Breast epithelium (tissue), 3 donors: ENCODE results near the gene C1orf232.

Source experiments
- POLR2A ChIP-seq: fragments of 450-650 bp; IDR thresholded peaks from one replicate; pipeline ENCODE4 v1.6.1; 2016; ENCODE audit warnings: antibody characterized with exemption, mild to moderate bottlenecking, moderate library complexity
- POLR2AphosphoS5 ChIP-seq, 3 donors: sonication (generic); formaldehyde crosslinking; IDR thresholded peaks; one replicate each; pipeline ENCODE4 v1.6.1; 2017; ENCODE audit warnings: antibody characterized with exemption in 3 of 3
- TF ChIP-seq, protein P1 (sequence below), 3 donors: fragments of 450-650 bp; IDR thresholded peaks; one replicate each; pipeline ENCODE4 v1.5.1; 2016 to 2017; ENCODE audit warnings: antibody characterized with exemption in 3 of 3, mild to moderate bottlenecking in 3 of 3, moderate library complexity in 3 of 3

DNA sequence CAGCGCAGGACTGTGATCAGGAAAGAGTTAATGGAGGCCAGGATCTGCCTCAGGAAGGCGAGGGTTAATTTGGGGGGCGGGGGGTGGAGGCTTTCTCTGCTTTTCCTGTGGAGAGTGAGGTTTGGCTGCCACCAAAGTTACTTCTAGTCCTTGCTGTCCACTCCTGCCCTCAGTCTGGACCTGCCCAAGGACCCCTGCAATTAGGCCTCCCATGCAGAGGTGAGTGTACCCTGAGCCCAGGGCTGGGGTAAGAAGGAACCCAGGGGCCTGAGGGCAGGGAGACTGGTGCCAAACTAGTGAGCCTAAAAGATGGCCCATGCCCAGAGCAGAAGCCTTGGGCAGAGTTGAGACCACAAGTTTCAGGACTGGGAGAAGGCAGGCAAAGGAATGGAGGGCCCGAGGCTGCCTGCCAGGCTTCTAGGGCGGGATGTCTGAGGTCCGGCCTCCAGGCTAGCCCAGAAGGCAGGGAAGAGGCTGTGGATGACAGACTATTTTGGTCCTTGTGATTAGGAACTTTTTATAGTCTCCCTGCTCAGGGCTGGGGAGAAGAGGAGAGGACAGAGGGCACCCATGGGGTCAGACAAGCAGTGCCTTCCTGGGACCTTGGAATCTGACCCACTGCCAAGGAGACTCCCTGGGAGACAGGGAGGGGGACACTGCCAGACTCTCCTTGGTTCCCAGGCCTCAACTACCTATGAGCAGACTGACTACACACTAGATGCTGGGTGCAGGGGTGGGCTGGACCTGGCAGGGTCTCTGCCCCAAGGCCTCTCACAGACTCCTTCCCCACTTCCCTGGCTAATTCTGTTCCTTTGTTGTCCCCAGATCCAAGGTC lies 9.6 kb downstream of the C1orf232 start, which contains the start of gene FAM110D:
- TF ChIP-seq, protein P1, sequence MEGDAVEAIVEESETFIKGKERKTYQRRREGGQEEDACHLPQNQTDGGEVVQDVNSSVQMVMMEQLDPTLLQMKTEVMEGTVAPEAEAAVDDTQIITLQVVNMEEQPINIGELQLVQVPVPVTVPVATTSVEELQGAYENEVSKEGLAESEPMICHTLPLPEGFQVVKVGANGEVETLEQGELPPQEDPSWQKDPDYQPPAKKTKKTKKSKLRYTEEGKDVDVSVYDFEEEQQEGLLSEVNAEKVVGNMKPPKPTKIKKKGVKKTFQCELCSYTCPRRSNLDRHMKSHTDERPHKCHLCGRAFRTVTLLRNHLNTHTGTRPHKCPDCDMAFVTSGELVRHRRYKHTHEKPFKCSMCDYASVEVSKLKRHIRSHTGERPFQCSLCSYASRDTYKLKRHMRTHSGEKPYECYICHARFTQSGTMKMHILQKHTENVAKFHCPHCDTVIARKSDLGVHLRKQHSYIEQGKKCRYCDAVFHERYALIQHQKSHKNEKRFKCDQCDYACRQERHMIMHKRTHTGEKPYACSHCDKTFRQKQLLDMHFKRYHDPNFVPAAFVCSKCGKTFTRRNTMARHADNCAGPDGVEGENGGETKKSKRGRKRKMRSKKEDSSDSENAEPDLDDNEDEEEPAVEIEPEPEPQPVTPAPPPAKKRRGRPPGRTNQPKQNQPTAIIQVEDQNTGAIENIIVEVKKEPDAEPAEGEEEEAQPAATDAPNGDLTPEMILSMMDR (IDR thresholded peaks at IDR 0.05): no peak
- TF ChIP-seq POLR2AphosphoS5 (IDR thresholded peaks at IDR 0.05) (no peak), POLR2A (no peak)
